ENCODE data around the gene ALK.

The ALK gene

DNA sequence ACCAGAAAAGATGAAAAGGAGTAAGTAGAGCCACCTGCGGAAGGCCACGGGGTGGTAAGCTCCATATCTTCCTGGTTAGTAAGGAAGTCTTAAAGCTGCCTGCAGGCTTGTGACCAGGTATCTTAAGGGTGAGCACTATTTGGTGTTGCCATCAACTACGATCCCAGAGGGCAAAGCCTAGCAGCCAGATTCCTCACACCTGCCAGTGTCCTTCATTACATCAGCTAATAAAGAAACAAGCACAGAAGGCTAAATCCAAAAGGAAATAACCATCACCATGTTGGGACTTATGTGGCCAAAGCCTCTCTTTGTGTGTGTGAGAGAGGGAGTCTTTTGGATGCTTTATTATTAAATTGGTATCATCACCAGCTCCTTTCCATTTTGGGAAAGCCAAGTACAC lies 123.5 kb downstream of the ALK start:
- no peak for DNase-seq (ENCODE audit: low read depth)
- H3K4me3 ChIP-seq (ENCODE audit: low read depth, low read length): no peak overlapping the region

DNA sequence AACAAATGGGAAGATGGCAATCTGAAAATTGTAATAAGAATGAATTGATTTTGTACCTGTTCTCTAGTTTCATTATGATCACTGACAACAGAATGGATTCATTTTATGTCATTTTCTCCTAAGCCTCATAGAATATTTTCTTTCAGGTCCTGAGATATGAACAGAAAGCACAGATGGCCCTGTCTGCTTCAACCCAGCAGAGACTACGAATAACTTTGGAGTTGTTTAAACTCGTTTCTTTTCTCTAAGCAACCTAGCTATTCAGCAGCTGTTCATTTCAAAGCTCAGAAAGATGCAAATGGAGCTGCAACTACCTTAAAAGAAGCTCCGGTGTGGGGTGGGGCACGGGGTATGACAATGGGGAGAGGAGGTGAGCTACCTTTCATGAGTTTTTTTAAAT lies 124.9 kb downstream of the ALK start:
- TF ChIP-seq, protein P1, sequence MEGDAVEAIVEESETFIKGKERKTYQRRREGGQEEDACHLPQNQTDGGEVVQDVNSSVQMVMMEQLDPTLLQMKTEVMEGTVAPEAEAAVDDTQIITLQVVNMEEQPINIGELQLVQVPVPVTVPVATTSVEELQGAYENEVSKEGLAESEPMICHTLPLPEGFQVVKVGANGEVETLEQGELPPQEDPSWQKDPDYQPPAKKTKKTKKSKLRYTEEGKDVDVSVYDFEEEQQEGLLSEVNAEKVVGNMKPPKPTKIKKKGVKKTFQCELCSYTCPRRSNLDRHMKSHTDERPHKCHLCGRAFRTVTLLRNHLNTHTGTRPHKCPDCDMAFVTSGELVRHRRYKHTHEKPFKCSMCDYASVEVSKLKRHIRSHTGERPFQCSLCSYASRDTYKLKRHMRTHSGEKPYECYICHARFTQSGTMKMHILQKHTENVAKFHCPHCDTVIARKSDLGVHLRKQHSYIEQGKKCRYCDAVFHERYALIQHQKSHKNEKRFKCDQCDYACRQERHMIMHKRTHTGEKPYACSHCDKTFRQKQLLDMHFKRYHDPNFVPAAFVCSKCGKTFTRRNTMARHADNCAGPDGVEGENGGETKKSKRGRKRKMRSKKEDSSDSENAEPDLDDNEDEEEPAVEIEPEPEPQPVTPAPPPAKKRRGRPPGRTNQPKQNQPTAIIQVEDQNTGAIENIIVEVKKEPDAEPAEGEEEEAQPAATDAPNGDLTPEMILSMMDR (IDR thresholded peaks at IDR 0.05; ENCODE audit: control insufficient read depth, extremely low read depth, insufficient read depth): no peak
- no peak overlapping the region for H3K4me3 ChIP-seq (ENCODE audit: low read depth, low read length)
- DNase-seq (ENCODE audit: low read depth): no peak

More for the DNA sequence above, 123.5 kb downstream of the ALK start:
- TF ChIP-seq, protein P1 (IDR thresholded peaks at IDR 0.05; ENCODE audit: control insufficient read depth, extremely low read depth, insufficient read depth): no peak

GRCh38 chr2:29789911-29790485 lies 131.4 kb downstream of the ALK start:
- TF ChIP-seq, protein P1 (IDR thresholded peaks at IDR 0.05; ENCODE audit: control insufficient read depth, extremely low read depth, insufficient read depth): no peak
- H3K4me3 ChIP-seq (ENCODE audit: low read depth, low read length): no peak overlapping the region
- no peak for DNase-seq (ENCODE audit: low read depth)

GRCh38 chr2:29787473-29788465 lies 133.6 kb downstream of the ALK start:
- no peak overlapping the region for H3K4me3 ChIP-seq (ENCODE audit: low read depth, low read length)
- TF ChIP-seq, protein P1 (IDR thresholded peaks at IDR 0.05; ENCODE audit: control insufficient read depth, extremely low read depth, insufficient read depth): no peak
- DNase-seq (ENCODE audit: low read depth): no peak

DNA sequence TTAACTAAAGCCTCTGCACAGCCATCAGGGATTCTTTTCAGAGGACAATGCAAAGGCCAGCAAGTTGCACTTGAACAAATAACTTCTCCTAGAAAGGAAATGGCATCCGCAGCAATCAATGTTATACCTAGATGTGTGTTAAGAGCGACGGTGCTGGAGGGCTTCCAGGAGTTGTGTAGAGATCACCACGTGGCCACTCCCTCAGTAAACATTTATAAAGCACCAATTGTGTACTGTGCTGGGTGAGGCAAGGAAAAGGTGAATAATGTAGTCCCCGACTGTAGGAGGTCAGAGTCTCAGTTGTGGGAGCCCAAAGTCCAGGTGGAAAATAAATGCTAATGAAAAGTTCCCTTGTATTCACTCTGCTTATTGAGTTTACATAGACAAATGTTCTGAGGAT lies 135.0 kb downstream of the ALK start:
- DNase-seq (ENCODE audit: low read depth): peak; percentile 77
- H3K4me3 ChIP-seq (ENCODE audit: low read depth, low read length): no peak overlapping the region
- TF ChIP-seq, protein P1 (IDR thresholded peaks at IDR 0.05; ENCODE audit: control insufficient read depth, extremely low read depth, insufficient read depth): no peak

DNA sequence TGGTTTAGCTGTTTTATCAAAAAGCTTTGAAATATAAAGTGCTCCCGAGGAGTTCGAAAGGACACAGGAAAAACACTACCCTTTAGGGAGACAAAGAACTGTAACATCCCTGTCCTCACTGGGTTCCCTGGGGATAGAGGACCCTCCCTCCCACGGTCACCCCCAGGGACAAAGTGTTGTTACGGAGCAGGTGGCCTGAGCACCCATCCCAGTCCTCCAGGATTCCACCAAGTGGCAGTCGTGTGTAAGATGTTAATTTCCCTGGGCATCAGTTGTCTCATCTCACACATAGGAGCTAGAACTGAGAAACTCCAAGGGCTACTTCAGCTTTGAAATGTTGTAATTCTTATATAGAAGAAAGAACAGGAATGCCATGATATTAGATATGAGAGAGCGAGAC lies 137.7 kb downstream of the ALK start:
- no peak for DNase-seq (ENCODE audit: low read depth)
- TF ChIP-seq, protein P1 (IDR thresholded peaks at IDR 0.05; ENCODE audit: control insufficient read depth, extremely low read depth, insufficient read depth): no peak
- no peak overlapping the region for H3K4me3 ChIP-seq (ENCODE audit: low read depth, low read length)
